GDM1 (cell line): Measurements from ENCODE around the gene ATCAY.
"Not testable (repeated sequence)": the region's sequence is repeated elsewhere in the genome, so short reads cannot be mapped to it uniquely, and the experiment has no call there.

Experiments used
- DNase-seq: peaks from one replicate; lab custom pipeline; 2025; lab: John Stamatoyannopoulos, UW

ATCAY gene

GRCh38 chr19:3902317-3902973 lies 22.0 kb downstream of the ATCAY start:
- no peak for DNase-seq

- DNase-seq, result no peak
Measured at GRCh38 chr19:3904233-3904632, 23.7 kb downstream of the ATCAY start.

DNA sequence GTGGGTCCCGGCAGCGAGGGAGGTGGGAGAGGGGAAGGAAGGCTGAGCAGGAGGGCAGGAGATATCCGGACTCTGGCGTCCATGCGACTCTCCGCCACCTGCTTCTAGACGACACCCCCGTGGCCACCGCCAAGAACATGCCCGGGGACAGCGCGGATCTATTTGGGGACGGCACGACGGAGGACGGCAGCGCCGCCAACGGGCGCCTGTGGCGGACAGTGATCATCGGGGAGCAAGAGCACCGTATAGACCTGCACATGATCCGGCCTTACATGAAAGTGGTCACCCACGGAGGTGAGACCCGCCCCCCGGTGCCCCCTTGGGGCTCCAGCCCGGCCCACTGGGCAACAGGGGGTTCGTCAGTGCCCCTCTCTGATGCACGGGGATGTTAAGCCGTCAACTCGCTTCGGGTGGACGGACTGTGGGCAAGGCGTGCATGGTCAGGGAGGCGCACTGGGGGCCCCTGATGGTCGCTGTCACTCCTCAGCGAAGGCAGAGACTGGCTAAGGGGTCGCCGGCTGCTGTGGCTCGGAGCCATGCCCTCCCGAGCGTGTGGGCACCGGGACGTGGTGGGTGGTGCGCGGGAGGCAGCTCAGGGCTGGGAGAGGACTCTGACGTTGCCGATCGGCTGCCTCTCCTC lies 27.3 kb downstream of the ATCAY start:
- DNase-seq, result no peak

- no peak for DNase-seq
Measured at GRCh38 chr19:3908266-3909054, 28.0 kb downstream of the ATCAY start.

- no peak for DNase-seq
Measured at GRCh38 chr19:3910105-3910504, 29.6 kb downstream of the ATCAY start.

DNA sequence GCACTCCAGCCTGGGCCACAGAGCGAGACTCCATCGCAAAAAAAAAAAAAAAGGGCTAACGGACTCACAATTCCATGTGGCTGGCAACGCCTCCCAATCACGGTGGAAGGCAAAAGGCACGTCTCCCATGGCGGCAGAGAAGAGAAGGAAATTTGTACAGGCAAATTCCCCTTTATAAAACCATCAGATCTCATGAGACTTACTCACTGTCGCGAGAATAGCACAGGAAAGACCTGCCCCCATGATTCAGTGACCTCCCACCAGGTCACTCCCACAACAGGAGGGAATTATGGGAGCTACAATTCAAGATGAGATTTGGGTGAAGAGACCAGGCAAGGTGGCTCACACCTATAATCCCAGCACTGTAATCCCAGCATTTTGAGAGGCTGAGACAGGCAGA lies 33.7 kb downstream of the ATCAY start:
- DNase-seq, result no peak

- DNase-seq, result no peak
Measured at GRCh38 chr19:3916033-3916432, 35.5 kb downstream of the ATCAY start.

- no peak for DNase-seq
Measured at GRCh38 chr19:3919793-3920192, 39.3 kb downstream of the ATCAY start.

DNA sequence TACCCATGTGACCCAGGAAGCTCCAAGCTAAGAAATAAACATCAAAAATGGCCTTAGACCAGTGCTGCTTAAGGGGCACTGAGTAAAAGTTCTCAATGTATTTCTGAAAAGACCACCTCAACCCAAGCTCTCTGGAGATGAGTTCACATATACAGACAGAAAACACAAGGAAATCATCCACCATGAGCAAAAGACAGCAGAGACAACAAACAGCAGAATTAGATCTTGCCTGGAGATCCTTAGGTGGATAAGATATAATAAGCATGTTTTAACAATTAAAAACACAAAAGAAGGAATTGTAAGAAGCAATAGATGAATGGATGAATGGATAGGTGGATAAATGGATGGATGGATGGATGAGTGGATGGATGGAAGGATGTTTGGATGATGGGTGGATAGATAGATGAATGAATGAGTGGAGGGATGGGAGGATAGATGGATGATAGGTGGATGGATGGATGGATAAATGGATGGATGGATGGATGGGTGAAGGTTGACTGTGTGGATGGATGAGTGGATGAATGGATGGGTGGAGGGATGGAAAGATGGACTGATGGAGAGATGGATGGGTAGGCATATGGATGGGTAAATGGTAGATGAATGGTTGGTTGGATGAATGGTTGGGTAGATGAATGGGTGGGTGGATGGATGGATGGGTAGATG lies 42.7 kb downstream of the ATCAY start:
- DNase-seq, result no peak

GRCh38 chr19:3923912-3924311 lies 43.4 kb downstream of the ATCAY start:
- no peak for DNase-seq

- no peak for DNase-seq
Measured at GRCh38 chr19:3931041-3931440, 50.6 kb downstream of the ATCAY start.

DNA sequence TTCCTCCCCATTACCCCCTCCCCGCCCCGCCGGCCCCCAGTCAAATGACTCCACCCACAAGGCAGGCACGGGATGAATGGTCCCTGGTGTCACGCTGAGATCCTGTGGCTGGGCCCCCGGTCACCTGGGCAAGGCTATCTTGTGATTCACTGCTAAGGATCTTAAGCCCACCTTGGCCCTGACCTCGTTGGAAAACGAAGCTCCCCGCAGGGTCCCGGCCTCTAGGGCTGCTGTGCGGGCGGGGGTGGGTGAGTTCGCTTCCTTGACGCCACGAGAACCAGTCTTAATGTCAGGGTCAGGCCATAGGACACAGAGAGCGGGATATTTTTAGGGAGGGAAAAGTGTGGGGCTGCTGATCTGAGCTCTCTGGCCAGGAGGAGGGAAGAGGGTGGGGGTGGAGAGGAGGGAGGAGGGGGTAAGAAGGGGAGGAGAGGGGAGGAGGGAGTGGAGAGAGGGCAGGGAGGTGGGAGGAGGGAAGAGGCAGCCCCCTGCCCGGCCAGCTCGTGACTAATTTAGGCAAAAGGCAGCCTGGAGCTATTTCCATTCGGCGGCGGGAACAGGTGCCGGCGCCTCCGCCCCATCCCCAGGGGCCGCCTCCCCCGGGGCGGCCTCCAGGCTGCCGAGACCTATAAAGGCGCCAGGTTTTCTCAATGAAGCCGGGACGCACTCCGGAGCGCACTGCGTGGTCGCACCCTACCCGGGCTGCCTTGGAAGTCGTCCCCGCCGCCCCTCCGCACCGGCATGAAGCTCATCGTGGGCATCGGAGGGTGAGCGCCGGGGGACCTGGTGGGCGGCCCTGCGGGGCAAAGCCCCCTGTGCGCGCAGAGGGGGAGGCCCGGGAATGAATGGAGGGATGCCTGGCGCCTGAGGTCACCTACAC lies 52.7 kb downstream of the ATCAY start, which contains the start of gene NMRK2:
NMRK2 (plus strand) TSS at position 139 of the 880 bp plus-strand sequence; CDS start at position 742, 603 bp downstream.
- no peak for DNase-seq

DNA sequence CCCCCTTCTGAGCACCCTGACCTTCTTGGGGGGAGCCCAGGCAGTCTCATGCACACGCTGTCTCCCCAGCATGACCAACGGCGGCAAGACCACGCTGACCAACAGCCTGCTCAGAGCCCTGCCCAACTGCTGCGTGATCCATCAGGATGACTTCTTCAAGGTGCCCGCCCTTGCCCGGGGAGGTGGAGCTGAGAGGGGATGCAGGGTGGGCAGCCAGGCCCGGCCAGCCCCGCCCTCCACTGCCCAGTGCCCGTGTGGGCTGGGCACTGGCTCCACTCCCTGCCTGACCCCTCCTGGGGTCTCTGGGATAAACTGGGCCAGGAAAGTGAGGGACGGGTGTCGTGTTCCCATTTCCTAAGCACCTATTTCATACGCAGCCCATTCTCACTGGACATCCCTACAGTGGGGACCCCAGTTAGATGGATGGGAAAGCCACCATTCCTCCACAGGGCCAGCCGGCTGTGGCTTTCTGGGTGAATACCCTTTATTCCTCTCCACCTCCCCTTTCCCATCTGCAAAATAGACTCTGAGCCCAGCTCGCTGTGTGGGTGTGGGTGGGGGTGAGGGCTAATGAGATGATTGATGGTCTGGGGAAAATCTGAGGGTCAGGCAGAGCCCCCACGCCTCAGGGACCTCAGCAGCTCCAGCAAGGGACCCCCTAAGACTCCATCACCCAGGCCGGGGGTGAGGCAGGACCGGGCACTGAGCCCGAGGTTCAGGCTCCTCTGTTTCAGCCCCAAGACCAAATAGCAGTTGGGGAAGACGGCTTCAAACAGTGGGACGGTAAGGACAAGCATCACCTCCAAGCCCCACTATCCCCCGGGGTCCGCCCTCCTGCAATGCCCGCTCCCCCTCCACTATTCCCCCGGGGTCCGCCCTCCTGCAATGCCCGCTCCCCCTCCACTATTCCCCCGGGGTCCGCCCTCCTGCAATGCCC lies 56.3 kb downstream of the ATCAY start:
- no peak for DNase-seq

- DNase-seq, result not testable (repeated sequence)
Measured at GRCh38 chr19:3938300-3938950, 57.9 kb downstream of the ATCAY start.

DNA sequence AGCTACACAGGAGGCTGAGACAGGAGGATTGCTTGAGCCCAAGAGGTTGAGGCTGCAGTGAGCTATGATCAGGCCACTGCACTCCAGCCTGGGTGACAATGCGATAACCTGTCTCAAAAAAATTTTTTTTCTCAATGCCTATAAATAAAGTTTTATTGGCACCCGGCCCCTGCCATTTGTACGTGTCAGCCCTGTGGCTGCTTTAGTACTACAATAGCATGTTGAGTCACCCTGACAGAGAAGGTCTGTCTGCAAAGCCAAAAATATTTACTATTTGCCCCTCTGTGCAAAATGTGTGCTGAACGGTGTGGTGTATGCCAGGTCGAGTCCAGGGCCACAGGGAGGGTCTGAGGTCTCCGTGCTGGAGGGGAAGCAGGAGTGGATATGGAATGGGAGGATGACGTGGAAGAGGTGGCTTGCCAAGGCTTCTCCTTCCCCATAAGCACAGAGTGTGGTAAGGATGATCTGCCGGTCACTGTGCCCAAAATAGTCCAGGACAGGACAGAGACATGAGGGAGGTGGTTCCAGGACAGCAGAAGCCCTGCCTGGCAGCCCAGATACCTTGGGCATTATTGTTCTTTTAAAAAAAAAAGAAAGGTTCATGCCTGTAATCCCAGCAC lies 62.4 kb downstream of the ATCAY start:
- DNase-seq, result no peak

- peak; percentile 18 for DNase-seq
Measured at GRCh38 chr19:3944018-3944721, 63.7 kb downstream of the ATCAY start.

GRCh38 chr19:3945838-3946237 lies 65.4 kb downstream of the ATCAY start:
- no peak for DNase-seq

GRCh38 chr19:3947316-3947933 lies 66.9 kb downstream of the ATCAY start:
- not testable (repeated sequence) for DNase-seq
